A673 (cell line): ENCODE results near the gene EED. TPM values are rescaled to one million over a fixed set of nuclear protein-coding genes. Genes with fewer than 3 reads are reported as not detected.
A peak's percentile ranks its signal among the peaks of the same experiment; 100 is the strongest.
"Not testable (repeated sequence)": the region's sequence is repeated elsewhere in the genome, so short reads cannot be mapped to it uniquely, and the experiment has no call there.

ENCODE experiments used
- BruUV-seq: library from RNA; stranded (reverse); fragments of 400-500 nt; replicated peaks from 2 replicates; lab custom pipeline; 2021; lab: Mats Ljungman, UMichigan
- CTCF ChIA-PET: fragments of 300-600 bp; sonication (Branson Sonifier 250); formaldehyde crosslinking; loops from one replicate; lab custom pipeline; 2022; ENCODE audit warnings: antibody characterized with exemption; lab: Charles Lee
- POLR2A ChIA-PET: fragments of 300-600 bp; sonication (Branson Sonifier 250); formaldehyde crosslinking; loops from one replicate; lab custom pipeline; 2022; ENCODE audit warnings: antibody characterized with exemption; ENCODE audit not compliant: low non-redundant PET; lab: Charles Lee
- DNase-seq: peaks from one replicate; pipeline ENCODE4 v3.0.0-alpha.2; 2015; ENCODE audit warnings: low spot score
- H3K27ac ChIP-seq: fragments of 200-600 bp; sonication (generic); 2 replicates; pipeline ENCODE4 v1.5.1; 2016; ENCODE audit warnings: mixed run types, low read depth, mild to moderate bottlenecking, mixed read lengths, antibody characterized with exemption, low read length; ENCODE audit not compliant: poor library complexity, severe bottlenecking
- H3K27me3 ChIP-seq: fragments of 200-600 bp; sonication (generic); replicated peaks from 2 replicates; pipeline ENCODE4 v1.6.1; 2017; ENCODE audit warnings: mixed run types, low read depth, mild to moderate bottlenecking, mixed read lengths, antibody characterized with exemption, low read length; ENCODE audit not compliant: insufficient read depth, poor library complexity
- H3K36me3 ChIP-seq: fragments of 200-600 bp; sonication (generic); 2 replicates; pipeline ENCODE4 v1.6.1; 2016; ENCODE audit warnings: mixed run types, mild to moderate bottlenecking, mixed read lengths, antibody characterized with exemption, low read length; ENCODE audit not compliant: insufficient read depth, poor library complexity, severe bottlenecking
- H3K4me1 ChIP-seq: fragments of 200-600 bp; sonication (generic); 2 replicates; pipeline ENCODE4 v1.6.1; 2017; ENCODE audit warnings: mixed run types, mild to moderate bottlenecking, mixed read lengths, antibody characterized with exemption, low read length; ENCODE audit not compliant: insufficient read depth, poor library complexity, severe bottlenecking
- H3K4me3 ChIP-seq: fragments of 200-600 bp; sonication (generic); 2 replicates; pipeline ENCODE4 v1.5.1; 2016; ENCODE audit warnings: low read depth, mixed run types, mild to moderate bottlenecking, mixed read lengths, low read length; ENCODE audit not compliant: poor library complexity, severe bottlenecking
- H3K9me3 ChIP-seq: fragments of 200-600 bp; sonication (generic); 2 replicates; pipeline ENCODE4 v1.6.1; 2016; ENCODE audit warnings: mixed run types, low read depth, mild to moderate bottlenecking, mixed read lengths, antibody characterized with exemption, low read length; ENCODE audit not compliant: poor library complexity, severe bottlenecking
- EZH2 ChIP-seq: fragments of 200-600 bp; sonication (generic); IDR thresholded peaks from 2 replicates; pipeline ENCODE4 v1.6.1; 2017; ENCODE audit warnings: borderline replicate concordance, low read depth, mild to moderate bottlenecking, mixed read lengths, antibody characterized with exemption, low read length; ENCODE audit not compliant: poor library complexity, severe bottlenecking
- intact Hi-C: fragments of 100-400 bp; cut with micrococcal nuclease; formaldehyde crosslinking; loops from one replicate; pipeline ENCODE4 v1.10.0; 2022; ENCODE audit not compliant: unreplicated experiment
- total RNA-seq: library from RNA; stranded (reverse); gene quantifications from 2 replicates; pipeline ENCODE4 v1.2.3, GENCODE V29; 2021
- TF ChIP-seq, protein P1 (sequence below): fragments of 300-800, 200-600 bp; sonication (generic); conservative IDR thresholded peaks from 2 replicates; pipeline ENCODE4 v1.5.1; 2017; ENCODE audit warnings: low read depth, mild to moderate bottlenecking, antibody characterized with exemption, low read length, moderate library complexity, mixed read lengths

EED gene
- total RNA-seq, 1 experiment from 2014 or later, result 43.4 TPM

GRCh38 chr11:86219311-86220193 lies 25.0 kb upstream of the EED start:
- POLR2A ChIA-PET, result no interaction called here
- H3K4me1 ChIP-seq, result peaks cover 10% of the 10 kb centered on the region
- TF ChIP-seq EZH2, result no peak
- TF ChIP-seq, protein P1, sequence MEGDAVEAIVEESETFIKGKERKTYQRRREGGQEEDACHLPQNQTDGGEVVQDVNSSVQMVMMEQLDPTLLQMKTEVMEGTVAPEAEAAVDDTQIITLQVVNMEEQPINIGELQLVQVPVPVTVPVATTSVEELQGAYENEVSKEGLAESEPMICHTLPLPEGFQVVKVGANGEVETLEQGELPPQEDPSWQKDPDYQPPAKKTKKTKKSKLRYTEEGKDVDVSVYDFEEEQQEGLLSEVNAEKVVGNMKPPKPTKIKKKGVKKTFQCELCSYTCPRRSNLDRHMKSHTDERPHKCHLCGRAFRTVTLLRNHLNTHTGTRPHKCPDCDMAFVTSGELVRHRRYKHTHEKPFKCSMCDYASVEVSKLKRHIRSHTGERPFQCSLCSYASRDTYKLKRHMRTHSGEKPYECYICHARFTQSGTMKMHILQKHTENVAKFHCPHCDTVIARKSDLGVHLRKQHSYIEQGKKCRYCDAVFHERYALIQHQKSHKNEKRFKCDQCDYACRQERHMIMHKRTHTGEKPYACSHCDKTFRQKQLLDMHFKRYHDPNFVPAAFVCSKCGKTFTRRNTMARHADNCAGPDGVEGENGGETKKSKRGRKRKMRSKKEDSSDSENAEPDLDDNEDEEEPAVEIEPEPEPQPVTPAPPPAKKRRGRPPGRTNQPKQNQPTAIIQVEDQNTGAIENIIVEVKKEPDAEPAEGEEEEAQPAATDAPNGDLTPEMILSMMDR, result no peak
- intact Hi-C loops, result loop anchor here (2.0 kb wide), 1 partner anchor 365 kb away; the partner anchor contains the start of gene CCDC83
- no peak overlapping the region for H3K4me3 ChIP-seq
- CTCF ChIA-PET, result interaction anchor here (0.6 kb wide), 1 partner anchor 24 kb away, joined by 17 read pairs; no protein-coding TSS in a partner anchor
- peaks cover 3% of the 10 kb centered on the region for H3K9me3 ChIP-seq
- no TSS peak for BruUV-seq
- H3K27ac ChIP-seq, result no peak overlapping the region
- H3K27me3 ChIP-seq, result no peaks in the 10 kb centered on the region
- H3K36me3 ChIP-seq, result no peaks in the 10 kb centered on the region
- DNase-seq, result no peak

- ChIA-PET POLR2A (no interaction called here), CTCF (no interaction called here)
- no peak for DNase-seq
- Histone ChIP-seq H3K36me3 (no peaks in the 10 kb centered on the region), H3K27me3 (no peaks in the 10 kb centered on the region), H3K4me1 (peaks cover 10% of the 10 kb centered on the region), H3K9me3 (peaks cover 4% of the 10 kb centered on the region), H3K27ac (no peak overlapping the region), H3K4me3 (no peak overlapping the region)
- no peak for TF ChIP-seq EZH2
- TF ChIP-seq, protein P1, result no peak
- intact Hi-C loops, result no loop called here
- BruUV-seq, result no TSS peak
Observed at GRCh38 chr11:86220653-86221052, 23.9 kb upstream of the EED start.

DNA sequence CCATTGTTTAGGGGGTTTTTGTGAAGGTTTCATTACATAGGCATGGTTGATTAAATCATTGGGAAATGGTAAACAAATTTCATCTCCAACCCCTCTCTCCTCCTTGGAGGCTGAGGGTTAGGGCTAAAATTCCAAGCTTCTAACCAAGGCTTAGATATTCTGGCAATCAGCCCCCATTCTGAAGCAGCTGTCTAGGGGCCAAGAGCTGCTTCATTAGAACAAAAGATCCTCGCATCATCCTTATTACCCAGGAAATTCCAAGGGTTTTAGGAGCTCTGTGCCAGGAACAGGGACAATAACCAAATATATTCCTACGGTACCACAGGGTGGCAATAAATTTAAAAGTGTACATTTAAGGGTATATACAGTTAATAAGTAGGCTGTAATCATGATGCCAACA lies 22.5 kb upstream of the EED start:
- TF ChIP-seq EZH2, result no peak
- TF ChIP-seq, protein P1, result no peak
- Histone ChIP-seq H3K27ac (no peak overlapping the region), H3K36me3 (no peaks in the 10 kb centered on the region), H3K27me3 (no peaks in the 10 kb centered on the region), H3K4me1 (peaks cover 10% of the 10 kb centered on the region), H3K4me3 (no peak overlapping the region), H3K9me3 (peaks cover 4% of the 10 kb centered on the region)
- POLR2A ChIA-PET, result no interaction called here
- no TSS peak for BruUV-seq
- DNase-seq, result peak; percentile 64
- intact Hi-C loops, result no loop called here
- CTCF ChIA-PET, result interaction anchor here (0.6 kb wide), 1 partner anchor 16 kb away, joined by 3 read pairs; no protein-coding TSS in a partner anchor

- POLR2A ChIA-PET, H3K27ac ChIP-seq, H3K36me3 ChIP-seq, CTCF ChIA-PET, H3K9me3 ChIP-seq, H3K4me3 ChIP-seq, H3K27me3 ChIP-seq, DNase-seq, intact Hi-C loops, BruUV-seq: not testable (repeated sequence)
- peaks cover 10% of the 10 kb centered on the region for H3K4me1 ChIP-seq
Observed at GRCh38 chr11:86224575-86224974, 20.0 kb upstream of the EED start.

- DNase-seq, CTCF ChIA-PET, H3K27me3 ChIP-seq, POLR2A ChIA-PET, BruUV-seq, H3K9me3 ChIP-seq, H3K4me3 ChIP-seq, H3K36me3 ChIP-seq, intact Hi-C loops, H3K27ac ChIP-seq: not testable (repeated sequence)
- H3K4me1 ChIP-seq, result peaks cover 10% of the 10 kb centered on the region
Observed at GRCh38 chr11:86225344-86225743, 19.2 kb upstream of the EED start.
